H9 (cell line): ENCODE data around the gene C1QTNF7. TPM values are rescaled to one million over a fixed set of nuclear protein-coding genes. Genes with fewer than 3 reads are reported as not detected.

Experiments used
- DNase-seq: peaks from one replicate; pipeline ENCODE4 v3.0.0-alpha.2; 2017
- H2AFZ ChIP-seq: one replicate; pipeline ENCODE4 v1.6.1; 2013; ENCODE audit warnings: mild to moderate bottlenecking, low read length, control low read depth, moderate library complexity
- H2AK5ac ChIP-seq: 2 replicates; pipeline ENCODE4 v1.6.1; 2013; ENCODE audit warnings: low read length, control low read depth, mixed read lengths; ENCODE audit not compliant: insufficient read length
- H2BK120ac ChIP-seq: one replicate; pipeline ENCODE4 v1.6.1; 2013; ENCODE audit warnings: low read depth, mild to moderate bottlenecking, low read length, control low read depth, inconsistent platforms; ENCODE audit not compliant: poor library complexity, severe bottlenecking
- H2BK12ac ChIP-seq: 2 replicates; pipeline ENCODE4 v1.6.1; 2013; ENCODE audit warnings: low read length, control low read depth, mixed read lengths, low read depth; ENCODE audit not compliant: insufficient read length
- H2BK15ac ChIP-seq: 2 replicates; pipeline ENCODE4 v1.6.1; 2013; ENCODE audit warnings: low read depth, low read length, control low read depth
- H2BK20ac ChIP-seq: one replicate; pipeline ENCODE4 v1.6.1; 2013; ENCODE audit warnings: low read depth, mild to moderate bottlenecking, low read length, control low read depth, inconsistent platforms; ENCODE audit not compliant: poor library complexity, severe bottlenecking
- H2BK5ac ChIP-seq: 2 replicates; pipeline ENCODE4 v1.6.1; 2013; ENCODE audit warnings: low read length, control low read depth, mixed read lengths; ENCODE audit not compliant: insufficient read length
- H3K14ac ChIP-seq: 2 replicates; pipeline ENCODE4 v1.6.1; 2013; ENCODE audit warnings: low read length, control low read depth; ENCODE audit not compliant: insufficient read depth
- H3K18ac ChIP-seq: 2 replicates; pipeline ENCODE4 v1.6.1; 2013; ENCODE audit warnings: low read depth, mild to moderate bottlenecking, mixed read lengths, low read length, control low read depth; ENCODE audit not compliant: insufficient read length
- H3K23ac ChIP-seq: 2 replicates; pipeline ENCODE4 v1.6.1; 2013; ENCODE audit warnings: low read length, control low read depth, mixed read lengths, low read depth; ENCODE audit not compliant: insufficient read length
- H3K23me2 ChIP-seq: 2 replicates; pipeline ENCODE4 v1.6.1; 2013; ENCODE audit warnings: low read depth, mild to moderate bottlenecking, mixed read lengths, low read length, control low read depth; ENCODE audit not compliant: insufficient read length, poor library complexity, severe bottlenecking
- H3K27ac ChIP-seq: 2 replicates; pipeline ENCODE4 v1.5.1; 2013; ENCODE audit warnings: low read length, control low read depth, mixed read lengths, low read depth; ENCODE audit not compliant: insufficient read length
- H3K27me3 ChIP-seq: 2 replicates; pipeline ENCODE4 v1.6.1; 2013; ENCODE audit warnings: low read length, control low read depth, inconsistent platforms; ENCODE audit not compliant: insufficient read depth
- H3K4ac ChIP-seq: 2 replicates; pipeline ENCODE4 v1.6.1; 2013; ENCODE audit warnings: low read depth, mild to moderate bottlenecking, control low read depth, inconsistent platforms, low read length, moderate library complexity
- H3K4me1 ChIP-seq: 2 replicates; pipeline ENCODE4 v1.6.1; 2013; ENCODE audit warnings: low read length, control low read depth, inconsistent platforms; ENCODE audit not compliant: insufficient read depth
- H3K4me2 ChIP-seq: 2 replicates; pipeline ENCODE4 v1.6.1; 2013; ENCODE audit warnings: low read length, control low read depth, mixed read lengths; ENCODE audit not compliant: insufficient read length, insufficient read depth
- H3K56ac ChIP-seq: 2 replicates; pipeline ENCODE4 v1.6.1; 2013; ENCODE audit warnings: low read depth, mild to moderate bottlenecking, mixed read lengths, low read length, control low read depth; ENCODE audit not compliant: insufficient read length
- H3K79me1 ChIP-seq: 2 replicates; pipeline ENCODE4 v1.6.1; 2013; ENCODE audit warnings: low read depth, mild to moderate bottlenecking, moderate library complexity, low read length, control low read depth, inconsistent platforms; ENCODE audit not compliant: insufficient read depth, poor library complexity, severe bottlenecking
- H3K79me2 ChIP-seq: 2 replicates; pipeline ENCODE4 v1.6.1; 2013; ENCODE audit warnings: low read length, control low read depth, inconsistent platforms; ENCODE audit not compliant: insufficient read depth
- H3K9ac ChIP-seq: 2 replicates; pipeline ENCODE4 v1.6.1; 2013; ENCODE audit warnings: low read length, control low read depth, mixed read lengths; ENCODE audit not compliant: insufficient read length; ENCODE audit errors: extremely low read depth
- H3K9me3 ChIP-seq: one replicate; pipeline ENCODE4 v1.6.1; 2013; ENCODE audit warnings: low read depth, low read length, inconsistent platforms; ENCODE audit not compliant: control insufficient read depth
- H3T11ph ChIP-seq: one replicate; pipeline ENCODE4 v1.6.1; 2013; ENCODE audit warnings: mild to moderate bottlenecking, low read length, control low read depth, inconsistent platforms
- H4K20me1 ChIP-seq: one replicate; pipeline ENCODE4 v1.6.1; 2013; ENCODE audit not compliant: control insufficient read depth, insufficient read length, insufficient read depth
- H4K5ac ChIP-seq: 2 replicates; pipeline ENCODE4 v1.6.1; 2013; ENCODE audit warnings: low read depth, mild to moderate bottlenecking, mixed read lengths, low read length, control low read depth; ENCODE audit not compliant: insufficient read length
- H4K8ac ChIP-seq: replicated peaks from 2 replicates; pipeline ENCODE4 v1.6.1; 2013; ENCODE audit warnings: low read length, control low read depth, mixed read lengths, low read depth; ENCODE audit not compliant: insufficient read length
- H4K91ac ChIP-seq: 2 replicates; pipeline ENCODE4 v1.6.1; 2013; ENCODE audit warnings: low read depth, mild to moderate bottlenecking, moderate library complexity, mixed read lengths, low read length, control low read depth; ENCODE audit not compliant: insufficient read length
- H3K27ac Mint-ChIP-seq, 3 experiments: 2 replicates in 2 of 3; 3 replicates in 1 of 3; pipeline ENCODE4 v1.8.0; 2020 to 2021; ENCODE audit warnings: mixed read lengths in 3 of 3, mild to moderate bottlenecking in 1 of 3, moderate library complexity in 1 of 3
- H3K27me3 Mint-ChIP-seq: 2 replicates; pipeline ENCODE4 v1.8.0; 2021; ENCODE audit warnings: low read depth, mild to moderate bottlenecking, moderate library complexity, mixed read lengths
- H3K36me3 Mint-ChIP-seq, 3 experiments: 2 replicates in 2 of 3; 3 replicates in 1 of 3; pipeline ENCODE4 v1.8.0; 2020 to 2021; ENCODE audit warnings: low read depth in 3 of 3, mixed read lengths in 3 of 3; ENCODE audit not compliant: insufficient read depth in 1 of 3
- H3K4me1 Mint-ChIP-seq, 2 experiments: 2 replicates each; pipeline ENCODE4 v1.8.0; 2020; ENCODE audit warnings: mixed read lengths in 2 of 2
- H3K4me3 Mint-ChIP-seq, 2 experiments: 2 replicates in 1 of 2; 3 replicates in 1 of 2; pipeline ENCODE4 v1.8.0; 2020 to 2021; ENCODE audit warnings: mild to moderate bottlenecking in 2 of 2, mixed read lengths in 2 of 2, moderate library complexity in 1 of 2
- H3K9me3 Mint-ChIP-seq, 2 experiments: 2 replicates in 1 of 2; 3 replicates in 1 of 2; pipeline ENCODE4 v1.8.0; 2020; ENCODE audit warnings: mild to moderate bottlenecking in 2 of 2, mixed read lengths in 2 of 2, moderate library complexity in 1 of 2
- CTCF ChIP-seq: fragments of 200-600 bp; sonication (generic); conservative IDR thresholded peaks from 3 replicates; pipeline ENCODE4 v1.8.0; 2021; ENCODE audit warnings: antibody characterized with exemption, mild to moderate bottlenecking
- WGBS: extraction: QIAGEN DNeasy Blood & Tissue Kit; methylation state at CpG from one replicate; pipeline ENCODE4 v1.1.7; 2013; ENCODE audit warnings: missing lambda C conversion rate, low lambda C conversion rate, mixed read lengths; ENCODE audit not compliant: insufficient read length; ENCODE audit errors: extremely low coverage; 5-methylcytosine and 5-hydroxymethylcytosine counted together
- long read RNA-seq: library from polyadenylated mRNA; unstranded; transcript quantifications from one replicate; pipeline ENCODE4 v2.0.0, GENCODE V29; 2020
- total RNA-seq: library from RNA; stranded (reverse); gene quantifications from 2 replicates; pipeline ENCODE4 v1.2.1, GENCODE V29; 2021

The C1QTNF7 gene
- not detected in 2 replicates for total RNA-seq
- long read RNA-seq, result 0 reads

DNA sequence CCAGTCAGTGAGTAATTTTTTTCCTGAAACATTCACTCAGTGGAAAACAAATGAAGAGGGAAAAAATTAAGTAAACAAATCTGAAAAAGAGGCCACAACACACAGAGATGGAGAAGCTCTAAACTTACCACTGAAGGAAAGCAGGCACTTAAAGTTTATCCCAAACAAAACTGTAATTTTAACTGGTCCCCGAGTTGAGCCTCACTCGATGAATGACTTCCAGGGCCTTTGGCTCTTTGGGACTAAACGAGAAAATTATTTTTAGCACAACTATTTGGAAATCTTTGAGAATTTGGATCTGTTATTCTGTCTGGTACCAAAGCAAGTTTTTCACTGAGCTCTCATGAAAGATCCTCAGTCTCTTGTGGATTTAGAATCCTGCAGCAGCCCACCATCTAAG, at the start of gene C1QTNF7:
Gene C1QTNF7 (plus strand): TSS at position 333 of the 400 bp plus-strand sequence. CDS start 7,711 bp downstream, outside the sequence.
- no peak within 1 kb of the TSS for H4K8ac ChIP-seq
- no peak within 1 kb of the TSS for H2BK20ac ChIP-seq
- no peak within 1 kb of the TSS for H4K5ac ChIP-seq
- H3K36me3 Mint-ChIP-seq, result no peaks in the 10 kb centered on the region; a peak in 1 of 7 replicates
- H3K56ac ChIP-seq, result no peak within 1 kb of the TSS
- no peaks in the 10 kb centered on the region for H3K79me1 ChIP-seq
- H3K4ac ChIP-seq, result no peak within 1 kb of the TSS
- no peak within 1 kb of the TSS for H2BK120ac ChIP-seq
- WGBS, result no CpG with 5 or more reads among the region's 3 CpGs
- H3K23me2 ChIP-seq, result no peaks in the 10 kb centered on the region
- H2BK5ac ChIP-seq, result no peak within 1 kb of the TSS
- H3K9me3 ChIP-seq, result no peaks in the 10 kb centered on the region
- H3K27ac Mint-ChIP-seq, result no peak within 1 kb of the TSS
- H3K9ac ChIP-seq, result no peak within 1 kb of the TSS
- no peaks in the 10 kb centered on the region for H3K4me1 Mint-ChIP-seq
- no peak for DNase-seq
- H3K23ac ChIP-seq, result no peak within 1 kb of the TSS
- H3K4me1 ChIP-seq, result no peaks in the 10 kb centered on the region
- no peak within 1 kb of the TSS for H2BK15ac ChIP-seq
- no peak within 1 kb of the TSS for H3K27ac ChIP-seq
- H2AFZ ChIP-seq, result no peak within 1 kb of the TSS
- peaks cover 0 to under 1% of the 10 kb centered on the region in 2 experiments; a peak in 2 of 5 replicates for H3K9me3 Mint-ChIP-seq
- H3K27me3 Mint-ChIP-seq, result no peaks in the 10 kb centered on the region; the same call in 1 of the 2 replicates
- H3T11ph ChIP-seq, result no peak within 1 kb of the TSS
- H2BK12ac ChIP-seq, result no peak within 1 kb of the TSS
- H3K4me2 ChIP-seq, result no peak within 1 kb of the TSS
- H2AK5ac ChIP-seq, result no peak within 1 kb of the TSS
- H3K4me3 Mint-ChIP-seq, result no peak within 1 kb of the TSS
- no peaks in the 10 kb centered on the region for H3K79me2 ChIP-seq
- H4K20me1 ChIP-seq, result no peaks in the 10 kb centered on the region
- no peak within 1 kb of the TSS for H3K14ac ChIP-seq
- no peaks in the 10 kb centered on the region; the same call in 1 of the 2 replicates for H3K27me3 ChIP-seq
- no peak within 1 kb of the TSS for H3K18ac ChIP-seq
- no peak within 1 kb of the TSS for H4K91ac ChIP-seq
- no peak for TF ChIP-seq CTCF
